ENCODE measurements around the gene NFKBIL1.

NFKBIL1 gene

DNA sequence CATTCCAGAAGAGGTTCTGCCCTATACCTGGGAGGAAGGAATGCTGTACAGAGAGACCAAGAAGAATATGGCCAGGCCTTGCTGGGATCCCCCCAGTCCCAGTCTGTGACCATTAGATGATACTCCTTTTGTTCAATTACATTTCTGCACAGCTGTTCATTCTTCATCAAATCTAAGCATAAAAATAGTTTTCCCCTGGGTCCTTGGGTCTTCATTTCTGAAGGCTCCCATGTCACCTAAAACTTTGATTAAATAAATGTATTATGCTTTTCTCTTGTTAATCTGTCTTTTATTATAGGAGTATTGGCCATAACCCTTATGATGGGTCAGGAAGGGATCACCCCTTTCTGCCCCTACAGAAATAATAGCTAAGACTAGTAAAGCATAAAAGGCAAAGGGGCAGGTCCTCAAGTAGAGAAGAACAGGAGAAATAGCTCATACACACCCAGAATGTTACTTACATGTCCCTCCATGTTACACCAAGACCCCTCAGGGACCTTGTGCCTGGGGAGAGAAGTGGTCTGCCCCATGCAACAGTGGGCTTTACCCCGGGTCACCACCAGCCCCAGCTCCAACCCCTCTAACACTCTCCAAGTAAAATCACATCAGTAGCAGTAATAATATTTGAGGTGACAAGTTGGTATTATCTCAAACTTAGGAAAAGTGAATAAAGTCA lies 22.6 kb downstream of the NFKBIL1 start:
- Histone ChIP-seq H3K4me3 (ENCODE audit: low read depth, low read length) (no peak overlapping the region), H3K9me3 (ENCODE audit: control insufficient read depth, insufficient read depth, low read depth, low read length) (no peaks in the 10 kb centered on the region), H3K9ac (ENCODE audit: low read length) (no peak overlapping the region), H3K27me3 (ENCODE audit: control insufficient read depth, insufficient read depth, low read length) (no peaks in the 10 kb centered on the region), H3K36me3 (ENCODE audit: control insufficient read depth, insufficient read depth, low read length) (no peaks in the 10 kb centered on the region), H3K4me1 (ENCODE audit: control insufficient read depth, insufficient read depth, low read length) (peaks cover 12% of the 10 kb centered on the region), H3K27ac (ENCODE audit: low read depth, low read length) (no peak overlapping the region)

- Histone ChIP-seq H3K4me3 (ENCODE audit: low read depth, low read length) (no peak within 1 kb of the TSS), H3K4me1 (ENCODE audit: control insufficient read depth, insufficient read depth, low read length) (peaks cover 18% of the 10 kb centered on the region), H3K27ac (ENCODE audit: low read depth, low read length) (no peak within 1 kb of the TSS)
Measured at GRCh38 chr6:31572041-31572911, 24.9 kb downstream of the NFKBIL1 start, which contains the start of gene LTA. LTA (plus strand) TSS chr6:31572289; CDS start chr6:31572743, 454 bp downstream.

DNA sequence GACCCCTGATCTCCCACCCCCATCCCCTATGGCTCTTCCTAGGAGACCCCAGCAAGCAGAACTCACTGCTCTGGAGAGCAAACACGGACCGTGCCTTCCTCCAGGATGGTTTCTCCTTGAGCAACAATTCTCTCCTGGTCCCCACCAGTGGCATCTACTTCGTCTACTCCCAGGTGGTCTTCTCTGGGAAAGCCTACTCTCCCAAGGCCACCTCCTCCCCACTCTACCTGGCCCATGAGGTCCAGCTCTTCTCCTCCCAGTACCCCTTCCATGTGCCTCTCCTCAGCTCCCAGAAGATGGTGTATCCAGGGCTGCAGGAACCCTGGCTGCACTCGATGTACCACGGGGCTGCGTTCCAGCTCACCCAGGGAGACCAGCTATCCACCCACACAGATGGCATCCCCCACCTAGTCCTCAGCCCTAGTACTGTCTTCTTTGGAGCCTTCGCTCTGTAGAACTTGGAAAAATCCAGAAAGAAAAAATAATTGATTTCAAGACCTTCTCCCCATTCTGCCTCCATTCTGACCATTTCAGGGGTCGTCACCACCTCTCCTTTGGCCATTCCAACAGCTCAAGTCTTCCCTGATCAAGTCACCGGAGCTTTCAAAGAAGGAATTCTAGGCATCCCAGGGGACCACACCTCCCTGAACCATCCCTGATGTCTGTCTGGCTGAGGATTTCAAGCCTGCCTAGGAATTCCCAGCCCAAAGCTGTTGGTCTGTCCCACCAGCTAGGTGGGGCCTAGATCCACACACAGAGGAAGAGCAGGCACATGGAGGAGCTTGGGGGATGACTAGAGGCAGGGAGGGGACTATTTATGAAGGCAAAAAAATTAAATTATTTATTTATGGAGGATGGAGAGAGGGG lies 26.1 kb downstream of the NFKBIL1 start:
- no peak overlapping the region for H3K27ac ChIP-seq (ENCODE audit: low read depth, low read length)
- no peaks in the 10 kb centered on the region for H3K36me3 ChIP-seq (ENCODE audit: control insufficient read depth, insufficient read depth, low read length)
- H3K4me1 ChIP-seq (ENCODE audit: control insufficient read depth, insufficient read depth, low read length): peaks cover 17% of the 10 kb centered on the region
- H3K9ac ChIP-seq (ENCODE audit: low read length): no peak overlapping the region
- H3K27me3 ChIP-seq (ENCODE audit: control insufficient read depth, insufficient read depth, low read length): peaks cover 11% of the 10 kb centered on the region; the same call in 1 of the 2 replicates
- H3K9me3 ChIP-seq (ENCODE audit: control insufficient read depth, insufficient read depth, low read depth, low read length): no peaks in the 10 kb centered on the region
- H3K4me3 ChIP-seq (ENCODE audit: low read depth, low read length): no peak overlapping the region

More at GRCh38 chr6:31572041-31572911, 24.9 kb downstream of the NFKBIL1 start, which contains the start of gene LTA:
- Histone ChIP-seq H3K9me3 (ENCODE audit: control insufficient read depth, insufficient read depth, low read depth, low read length) (no peaks in the 10 kb centered on the region), H3K9ac (ENCODE audit: low read length) (no peak within 1 kb of the TSS), H3K36me3 (ENCODE audit: control insufficient read depth, insufficient read depth, low read length) (no peaks in the 10 kb centered on the region), H3K27me3 (ENCODE audit: control insufficient read depth, insufficient read depth, low read length) (peaks cover 11% of the 10 kb centered on the region; the same call in 1 of the 2 replicates)

GRCh38 chr6:31574106-31575061 lies 27.0 kb downstream of the NFKBIL1 start:
- H3K4me3 ChIP-seq (ENCODE audit: low read depth, low read length): no peak overlapping the region
- H3K9ac ChIP-seq (ENCODE audit: low read length): no peak overlapping the region
- no peaks in the 10 kb centered on the region for H3K36me3 ChIP-seq (ENCODE audit: control insufficient read depth, insufficient read depth, low read length)
- peaks cover 11% of the 10 kb centered on the region; the same call in 1 of the 2 replicates for H3K27me3 ChIP-seq (ENCODE audit: control insufficient read depth, insufficient read depth, low read length)
- H3K27ac ChIP-seq (ENCODE audit: low read depth, low read length): no peak overlapping the region
- H3K4me1 ChIP-seq (ENCODE audit: control insufficient read depth, insufficient read depth, low read length): peaks cover 25% of the 10 kb centered on the region
- H3K9me3 ChIP-seq (ENCODE audit: control insufficient read depth, insufficient read depth, low read depth, low read length): no peaks in the 10 kb centered on the region

DNA sequence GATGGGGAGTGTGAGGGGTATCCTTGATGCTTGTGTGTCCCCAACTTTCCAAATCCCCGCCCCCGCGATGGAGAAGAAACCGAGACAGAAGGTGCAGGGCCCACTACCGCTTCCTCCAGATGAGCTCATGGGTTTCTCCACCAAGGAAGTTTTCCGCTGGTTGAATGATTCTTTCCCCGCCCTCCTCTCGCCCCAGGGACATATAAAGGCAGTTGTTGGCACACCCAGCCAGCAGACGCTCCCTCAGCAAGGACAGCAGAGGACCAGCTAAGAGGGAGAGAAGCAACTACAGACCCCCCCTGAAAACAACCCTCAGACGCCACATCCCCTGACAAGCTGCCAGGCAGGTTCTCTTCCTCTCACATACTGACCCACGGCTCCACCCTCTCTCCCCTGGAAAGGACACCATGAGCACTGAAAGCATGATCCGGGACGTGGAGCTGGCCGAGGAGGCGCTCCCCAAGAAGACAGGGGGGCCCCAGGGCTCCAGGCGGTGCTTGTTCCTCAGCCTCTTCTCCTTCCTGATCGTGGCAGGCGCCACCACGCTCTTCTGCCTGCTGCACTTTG lies 28.0 kb downstream of the NFKBIL1 start, which contains the start of gene TNF:
TNF (plus strand) TSS at position 231 of the 567 bp plus-strand sequence; CDS start at position 408, 177 bp downstream.
- Histone ChIP-seq H3K9ac (ENCODE audit: low read length) (no peak within 1 kb of the TSS), H3K36me3 (ENCODE audit: control insufficient read depth, insufficient read depth, low read length) (no peaks in the 10 kb centered on the region), H3K9me3 (ENCODE audit: control insufficient read depth, insufficient read depth, low read depth, low read length) (no peaks in the 10 kb centered on the region), H3K27ac (ENCODE audit: low read depth, low read length) (no peak within 1 kb of the TSS), H3K27me3 (ENCODE audit: control insufficient read depth, insufficient read depth, low read length) (peaks cover 13% of the 10 kb centered on the region; the same call in 1 of the 2 replicates), H3K4me1 (ENCODE audit: control insufficient read depth, insufficient read depth, low read length) (peaks cover 34% of the 10 kb centered on the region), H3K4me3 (ENCODE audit: low read depth, low read length) (no peak within 1 kb of the TSS)

- no peak overlapping the region for H3K9ac ChIP-seq (ENCODE audit: low read length)
- H3K4me1 ChIP-seq (ENCODE audit: control insufficient read depth, insufficient read depth, low read length): peaks cover 37% of the 10 kb centered on the region
- no peak overlapping the region for H3K4me3 ChIP-seq (ENCODE audit: low read depth, low read length)
- H3K27me3 ChIP-seq (ENCODE audit: control insufficient read depth, insufficient read depth, low read length): peaks cover 16% of the 10 kb centered on the region
- H3K36me3 ChIP-seq (ENCODE audit: control insufficient read depth, insufficient read depth, low read length): no peaks in the 10 kb centered on the region
- no peaks in the 10 kb centered on the region for H3K9me3 ChIP-seq (ENCODE audit: control insufficient read depth, insufficient read depth, low read depth, low read length)
- no peak overlapping the region for H3K27ac ChIP-seq (ENCODE audit: low read depth, low read length)
Measured at GRCh38 chr6:31575952-31576685, 28.7 kb downstream of the NFKBIL1 start.

- Histone ChIP-seq H3K27me3 (ENCODE audit: control insufficient read depth, insufficient read depth, low read length) (peaks cover 24% of the 10 kb centered on the region), H3K9me3 (ENCODE audit: control insufficient read depth, insufficient read depth, low read depth, low read length) (no peaks in the 10 kb centered on the region), H3K4me1 (ENCODE audit: control insufficient read depth, insufficient read depth, low read length) (peaks cover 42% of the 10 kb centered on the region), H3K36me3 (ENCODE audit: control insufficient read depth, insufficient read depth, low read length) (no peaks in the 10 kb centered on the region), H3K9ac (ENCODE audit: low read length) (no peak overlapping the region), H3K4me3 (ENCODE audit: low read depth, low read length) (no peak overlapping the region), H3K27ac (ENCODE audit: low read depth, low read length) (no peak overlapping the region)
Measured at GRCh38 chr6:31576897-31577578, 29.6 kb downstream of the NFKBIL1 start.

GRCh38 chr6:31577579-31577966 lies 30.2 kb downstream of the NFKBIL1 start:
- H3K4me3 ChIP-seq (ENCODE audit: low read depth, low read length): no peak overlapping the region
- no peaks in the 10 kb centered on the region for H3K9me3 ChIP-seq (ENCODE audit: control insufficient read depth, insufficient read depth, low read depth, low read length)
- peaks cover 25% of the 10 kb centered on the region for H3K27me3 ChIP-seq (ENCODE audit: control insufficient read depth, insufficient read depth, low read length)
- peaks cover 43% of the 10 kb centered on the region for H3K4me1 ChIP-seq (ENCODE audit: control insufficient read depth, insufficient read depth, low read length)
- no peak overlapping the region for H3K9ac ChIP-seq (ENCODE audit: low read length)
- H3K27ac ChIP-seq (ENCODE audit: low read depth, low read length): no peak overlapping the region
- no peaks in the 10 kb centered on the region for H3K36me3 ChIP-seq (ENCODE audit: control insufficient read depth, insufficient read depth, low read length)

All from HUES6 (cell line).